ENCODE measurements around the gene KCNK3.

DNA sequence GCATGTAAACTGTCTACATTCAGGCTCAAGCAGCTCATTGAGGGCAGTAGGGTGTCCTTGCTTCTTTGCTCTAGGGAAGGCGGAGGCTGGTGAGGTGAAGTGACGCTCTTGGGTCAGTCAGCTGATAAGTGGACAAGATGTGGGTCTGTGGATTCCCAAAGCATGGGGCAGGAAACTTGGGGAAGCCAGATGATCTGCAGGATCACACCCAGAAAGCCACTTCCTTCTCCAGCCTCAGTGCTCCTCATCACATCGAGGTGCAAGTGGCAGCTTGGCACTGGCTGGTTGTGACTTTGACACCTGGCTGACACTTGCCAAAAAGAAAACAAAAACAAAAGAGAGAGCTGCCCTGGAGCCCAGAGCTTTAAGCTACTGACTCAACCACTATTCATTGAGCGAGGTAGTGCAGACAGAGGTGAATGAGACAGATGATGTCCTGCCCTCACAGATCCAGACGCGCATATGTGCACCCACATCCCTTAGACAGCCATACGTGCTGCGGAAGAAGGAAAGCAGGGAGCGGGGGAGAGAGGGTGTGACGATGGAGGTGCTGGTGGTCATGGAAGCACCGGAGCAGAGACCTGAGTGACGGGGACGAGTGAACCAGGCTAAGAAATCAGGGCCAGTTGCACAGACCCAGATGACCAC, 48.2 kb upstream of the KCNK3 start:
- TF ChIP-seq POLR2A (IDR thresholded peaks at IDR 0.05), result no peak
- no peak for TF ChIP-seq CTCF (IDR thresholded peaks at IDR 0.05)
- TF ChIP-seq POLR2AphosphoS5 (IDR thresholded peaks at IDR 0.05), result no peak
- TF ChIP-seq EP300 (IDR thresholded peaks at IDR 0.05; ENCODE audit: low read depth), result no peak
